Stimulated activated CD4-positive, alpha-beta T cell treated with anti-CD3 and anti-CD28 coated beads, TNF-alpha, amount 100 ng/mL, for 48 hours (primary cell): ENCODE data around the gene COL23A1.
"Not testable (repeated sequence)": the region's sequence is repeated elsewhere in the genome, so short reads cannot be mapped to it uniquely, and the experiment has no call there.

Experiments used
- DNase-seq, 3 donors: peaks; one replicate each; pipeline ENCODE4 v3.0.0-alpha.2; 2020; ENCODE audit warnings: low read depth in 3 of 3

Gene COL23A1

DNA sequence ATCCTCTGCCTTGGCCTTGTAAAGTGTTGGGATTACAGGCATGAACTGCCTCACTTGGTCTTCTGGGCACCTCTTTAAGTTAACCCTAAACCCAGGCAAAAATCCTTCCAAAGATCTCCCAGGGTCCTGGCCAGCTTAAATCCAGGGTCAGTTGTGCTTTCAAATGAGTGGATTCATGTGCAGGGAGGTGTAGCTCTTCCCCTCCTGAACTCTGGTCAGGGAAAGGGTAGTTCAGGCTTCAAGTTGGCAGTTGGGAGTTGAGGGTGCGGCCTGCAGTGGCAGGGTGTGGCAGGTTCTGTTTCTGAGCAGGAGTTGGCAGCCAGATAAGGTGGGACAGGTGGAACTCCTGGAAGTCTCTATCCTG, 382.3 kb downstream of the COL23A1 start:
- DNase-seq = no peak

GRCh38 chr5:178207183-178207916, 382.8 kb downstream of the COL23A1 start:
- no peak for DNase-seq

GRCh38 chr5:178206166-178207101, 383.8 kb downstream of the COL23A1 start:
- DNase-seq = no peak

DNA sequence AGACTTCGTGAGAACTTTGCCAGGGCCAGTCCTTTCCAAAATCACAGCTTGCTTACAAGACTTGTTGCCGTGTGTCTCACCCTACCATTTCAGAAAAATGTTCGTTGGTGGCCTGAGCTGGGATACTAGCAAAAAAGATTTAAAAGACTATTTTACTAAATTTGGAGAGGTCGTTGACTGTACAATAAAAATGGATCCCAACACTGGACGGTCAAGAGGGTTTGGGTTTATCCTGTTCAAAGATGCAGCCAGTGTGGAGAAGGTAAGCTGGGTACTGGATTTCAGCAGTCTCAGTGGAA, 384.5 kb downstream of the COL23A1 start:
- no peak for DNase-seq

GRCh38 chr5:178204935-178205748, 385.1 kb downstream of the COL23A1 start:
- DNase-seq = peak; percentile 56 to 77 (median 66)

GRCh38 chr5:178204182-178204934, 385.8 kb downstream of the COL23A1 start, which contains the start of gene HNRNPAB:
HNRNPAB (plus strand) TSS chr5:178204533; CDS start chr5:178204838, 305 bp downstream.
- peak; percentile 91 to 93 (median 91) for DNase-seq

- peak in 1 of 3 donors; percentile 27 for DNase-seq
Observed at GRCh38 chr5:178203670-178204181, 386.5 kb downstream of the COL23A1 start.

DNA sequence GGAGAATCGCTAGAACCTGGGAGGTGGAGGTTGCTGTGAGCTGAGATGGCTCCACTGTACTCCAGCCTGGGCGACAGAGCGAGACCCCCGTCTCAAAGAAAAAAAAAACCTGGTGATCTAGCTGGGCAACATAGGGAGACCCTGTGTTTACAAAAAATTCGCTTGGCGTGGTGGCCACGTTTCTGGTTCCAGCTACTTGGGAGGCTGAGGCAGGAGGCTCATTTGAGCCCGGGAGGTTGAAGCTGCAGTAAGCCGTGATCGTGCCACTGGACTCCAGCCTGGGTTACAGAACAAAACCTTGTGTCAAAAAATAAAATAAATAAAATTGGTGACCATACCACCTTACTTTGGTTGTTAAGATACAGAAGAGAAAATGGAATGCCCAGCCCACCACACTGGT, 387.7 kb downstream of the COL23A1 start:
- DNase-seq = no peak

- no peak for DNase-seq
Observed at GRCh38 chr5:178201927-178202235, 388.3 kb downstream of the COL23A1 start.

- no peak for DNase-seq
Observed at GRCh38 chr5:178201221-178201926, 388.8 kb downstream of the COL23A1 start.

DNA sequence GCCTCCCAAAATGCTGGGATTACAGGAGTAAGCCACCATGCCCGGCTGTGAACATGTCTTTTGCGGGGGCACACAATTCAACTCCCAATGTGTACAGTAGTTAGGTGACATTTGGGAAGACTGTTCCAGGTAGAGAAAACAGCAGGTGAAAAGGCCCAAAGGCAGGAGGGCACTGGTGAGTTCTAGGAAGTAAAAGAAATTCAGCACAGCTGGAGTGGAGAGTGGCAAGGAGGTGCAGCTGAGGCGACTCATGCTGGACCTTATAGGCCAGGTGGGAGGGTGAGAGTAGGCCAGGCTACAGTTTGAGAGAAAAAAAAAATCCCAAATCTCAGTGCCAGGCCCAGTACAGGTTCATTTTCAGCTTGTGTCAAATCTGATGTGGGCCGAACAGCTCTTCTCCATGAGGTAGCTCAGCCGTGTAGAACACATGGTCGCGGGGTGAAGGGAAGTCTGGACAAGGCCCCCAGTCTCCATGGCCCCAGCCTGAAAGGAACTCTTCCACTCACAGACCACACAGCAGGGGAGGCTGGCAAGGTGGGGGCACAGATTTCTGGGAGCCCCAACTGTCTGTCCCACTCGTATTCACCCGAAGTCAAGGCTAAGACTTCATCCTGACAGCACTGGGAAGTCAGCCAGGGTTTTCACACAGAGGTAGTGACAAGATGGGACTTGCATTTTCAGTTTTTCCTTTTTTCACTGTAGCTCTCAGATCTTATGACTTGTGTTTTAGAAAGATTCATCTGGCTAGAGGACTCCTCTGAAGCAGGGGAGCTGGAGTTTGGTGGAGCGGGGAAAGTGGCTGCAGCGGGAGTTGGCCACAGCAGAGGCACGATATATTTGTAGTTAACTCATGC, 390.4 kb downstream of the COL23A1 start:
- no peak for DNase-seq

- DNase-seq = no peak
Observed at GRCh38 chr5:178198706-178199105, 391.5 kb downstream of the COL23A1 start.

- DNase-seq = not testable (repeated sequence)
Observed at GRCh38 chr5:178198151-178198550, 392.0 kb downstream of the COL23A1 start.

DNA sequence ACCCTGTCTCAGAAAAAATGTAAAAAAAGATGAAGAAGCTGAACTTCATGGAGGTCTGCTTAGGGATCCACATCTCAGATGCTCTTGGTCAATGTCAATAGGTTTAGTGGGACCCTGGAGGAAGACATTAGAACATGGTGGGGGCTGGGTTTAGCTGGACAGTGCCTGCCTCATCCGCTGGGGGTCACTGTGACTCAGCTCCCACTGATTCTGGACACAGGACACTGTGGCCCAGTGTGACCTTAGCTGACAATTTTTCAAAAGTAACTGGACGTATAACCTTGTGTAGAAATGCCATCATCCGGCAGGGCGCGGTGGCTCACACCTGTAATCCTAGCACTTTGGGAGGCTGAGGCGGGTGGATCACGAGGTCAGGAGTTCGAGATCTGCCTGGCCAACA, 393.2 kb downstream of the COL23A1 start:
- no peak for DNase-seq

- DNase-seq = no peak
Observed at GRCh38 chr5:178196281-178196812, 393.8 kb downstream of the COL23A1 start.

DNA sequence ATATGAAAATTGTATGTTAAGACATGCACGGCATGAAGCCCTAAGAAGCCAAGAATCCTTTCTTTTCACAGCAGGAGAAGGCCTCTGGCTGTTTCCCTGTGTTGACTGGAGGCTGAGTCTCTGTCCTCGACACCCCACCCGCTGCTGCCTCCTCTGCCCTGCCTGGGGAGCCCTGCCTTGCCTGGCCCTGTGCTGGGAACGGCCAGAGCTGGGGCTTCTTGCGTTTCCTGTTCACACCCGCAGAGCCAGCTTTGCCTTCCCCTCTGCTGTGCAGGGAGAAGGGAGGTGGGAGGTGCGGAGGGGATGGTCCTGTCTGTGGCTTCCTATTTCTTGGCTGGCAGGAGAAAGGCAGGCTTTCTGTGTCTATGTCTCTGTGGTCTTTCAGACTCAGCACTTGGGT, 396.2 kb downstream of the COL23A1 start:
- no peak for DNase-seq

DNA sequence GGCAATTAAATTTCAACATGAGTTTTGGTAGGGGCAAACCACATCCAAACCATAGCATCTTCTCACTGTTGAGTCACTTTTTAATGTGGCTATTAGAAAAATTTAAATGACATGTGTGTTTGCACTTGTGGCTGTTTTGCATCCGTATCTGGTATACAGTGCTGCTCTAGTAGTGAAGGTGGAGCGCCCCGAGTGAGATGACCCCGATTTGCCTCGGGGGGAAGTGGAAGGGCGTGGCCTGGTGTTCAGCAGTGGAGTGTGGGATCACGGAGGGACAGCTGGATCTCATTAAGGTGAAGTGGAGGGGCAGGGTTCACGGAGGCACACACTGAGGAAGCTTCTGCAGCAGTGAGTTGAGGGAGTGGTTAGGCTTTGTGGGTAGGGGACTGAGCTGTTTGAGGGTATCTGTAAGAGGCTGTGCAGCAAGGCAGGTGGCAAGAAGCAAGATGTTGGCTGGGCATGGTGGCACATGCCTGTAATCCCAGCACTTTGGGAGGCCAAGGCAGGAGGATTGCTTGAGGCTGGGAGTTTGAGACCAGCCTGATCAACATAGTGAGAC, 396.9 kb downstream of the COL23A1 start:
- no peak for DNase-seq

GRCh38 chr5:178192787-178193186, 397.4 kb downstream of the COL23A1 start:
- DNase-seq = no peak

DNA sequence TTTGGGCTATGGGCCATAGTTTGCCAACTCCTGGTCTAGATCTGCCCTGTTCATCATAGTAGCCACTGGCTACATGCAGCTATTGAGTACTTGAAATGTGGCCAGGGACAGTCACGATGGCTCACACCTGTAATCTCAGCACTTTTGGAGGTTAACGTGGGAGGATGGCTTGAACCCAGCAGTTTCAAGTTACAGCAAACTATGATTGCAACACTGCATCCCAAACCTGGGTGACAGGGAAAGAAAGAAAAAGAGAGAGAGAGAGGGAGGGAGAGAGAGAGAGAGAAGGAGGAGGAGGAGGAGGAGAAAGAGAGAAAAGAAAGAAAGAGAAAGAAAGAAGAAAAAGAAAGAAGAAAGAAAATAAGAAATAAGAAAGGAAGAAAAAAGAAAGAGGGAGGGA, 397.9 kb downstream of the COL23A1 start:
- no peak for DNase-seq
